ENCODE measurements around the gene TPCN1.

DNA sequence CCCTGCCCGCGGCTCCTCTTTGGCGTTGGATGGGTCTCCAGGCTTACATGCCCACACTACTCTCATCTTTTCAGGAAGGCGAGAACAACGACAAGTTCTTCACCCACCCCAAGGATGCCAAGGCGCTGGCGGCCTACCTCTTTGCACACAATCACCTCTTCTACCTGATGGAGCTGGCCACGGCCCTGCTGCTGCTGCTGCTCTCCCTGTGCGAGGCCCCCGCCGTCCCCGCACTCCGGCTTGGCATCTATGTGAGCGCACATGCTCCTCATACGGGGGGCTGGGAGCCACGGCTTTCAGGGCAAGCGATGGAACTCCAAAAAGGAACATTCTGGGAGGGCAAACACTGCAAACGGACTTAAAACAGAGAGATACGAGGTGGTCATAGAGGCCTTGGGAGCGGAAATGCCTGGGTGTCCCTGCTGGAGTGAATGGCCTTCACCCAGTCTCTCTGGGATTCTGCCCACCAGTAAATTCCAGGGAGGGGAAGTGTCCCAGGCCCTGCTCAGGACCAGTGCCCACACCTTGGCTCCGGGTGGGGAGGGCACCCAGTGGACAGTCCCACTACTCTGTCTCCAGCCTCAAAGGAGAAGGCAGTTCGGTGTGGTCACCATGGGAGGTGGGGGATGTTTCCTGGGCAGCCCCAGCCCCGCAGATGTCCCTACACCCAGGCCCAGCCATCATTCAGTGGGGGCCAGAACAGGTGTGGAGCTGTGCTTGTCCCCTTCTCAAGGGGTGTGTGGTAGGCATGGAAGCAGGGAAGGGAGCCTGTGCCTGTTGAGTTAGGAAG lies 45.0 kb downstream of the TPCN1 start:
- TF ChIP-seq SRF (IDR thresholded peaks at IDR 0.05; ENCODE audit: low read depth) (no peak), SIN3A (IDR thresholded peaks at IDR 0.05; ENCODE audit: low read depth) (no peak), POLR2A (IDR thresholded peaks at IDR 0.05; ENCODE audit: borderline replicate concordance, extremely low read depth, insufficient read depth, insufficient read length) (no peak), EZH2 (IDR thresholded peaks at IDR 0.05) (no peak), ZFX (IDR thresholded peaks at IDR 0.05) (no peak), ZNF274 (IDR thresholded peaks at IDR 0.05; ENCODE audit: low read depth, low read length) (no peak), POLR2AphosphoS5 (IDR thresholded peaks at IDR 0.05; ENCODE audit: low read depth, low read length) (no peak), SP1 (IDR thresholded peaks at IDR 0.05; ENCODE audit: low read depth) (no peak), CBX3 (IDR thresholded peaks at IDR 0.05; ENCODE audit: low read depth) (no peak)
- TF ChIP-seq, protein P1, sequence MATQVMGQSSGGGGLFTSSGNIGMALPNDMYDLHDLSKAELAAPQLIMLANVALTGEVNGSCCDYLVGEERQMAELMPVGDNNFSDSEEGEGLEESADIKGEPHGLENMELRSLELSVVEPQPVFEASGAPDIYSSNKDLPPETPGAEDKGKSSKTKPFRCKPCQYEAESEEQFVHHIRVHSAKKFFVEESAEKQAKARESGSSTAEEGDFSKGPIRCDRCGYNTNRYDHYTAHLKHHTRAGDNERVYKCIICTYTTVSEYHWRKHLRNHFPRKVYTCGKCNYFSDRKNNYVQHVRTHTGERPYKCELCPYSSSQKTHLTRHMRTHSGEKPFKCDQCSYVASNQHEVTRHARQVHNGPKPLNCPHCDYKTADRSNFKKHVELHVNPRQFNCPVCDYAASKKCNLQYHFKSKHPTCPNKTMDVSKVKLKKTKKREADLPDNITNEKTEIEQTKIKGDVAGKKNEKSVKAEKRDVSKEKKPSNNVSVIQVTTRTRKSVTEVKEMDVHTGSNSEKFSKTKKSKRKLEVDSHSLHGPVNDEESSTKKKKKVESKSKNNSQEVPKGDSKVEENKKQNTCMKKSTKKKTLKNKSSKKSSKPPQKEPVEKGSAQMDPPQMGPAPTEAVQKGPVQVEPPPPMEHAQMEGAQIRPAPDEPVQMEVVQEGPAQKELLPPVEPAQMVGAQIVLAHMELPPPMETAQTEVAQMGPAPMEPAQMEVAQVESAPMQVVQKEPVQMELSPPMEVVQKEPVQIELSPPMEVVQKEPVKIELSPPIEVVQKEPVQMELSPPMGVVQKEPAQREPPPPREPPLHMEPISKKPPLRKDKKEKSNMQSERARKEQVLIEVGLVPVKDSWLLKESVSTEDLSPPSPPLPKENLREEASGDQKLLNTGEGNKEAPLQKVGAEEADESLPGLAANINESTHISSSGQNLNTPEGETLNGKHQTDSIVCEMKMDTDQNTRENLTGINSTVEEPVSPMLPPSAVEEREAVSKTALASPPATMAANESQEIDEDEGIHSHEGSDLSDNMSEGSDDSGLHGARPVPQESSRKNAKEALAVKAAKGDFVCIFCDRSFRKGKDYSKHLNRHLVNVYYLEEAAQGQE (IDR thresholded peaks at IDR 0.05; ENCODE audit: low read depth), result no peak
- TF ChIP-seq, protein P2, sequence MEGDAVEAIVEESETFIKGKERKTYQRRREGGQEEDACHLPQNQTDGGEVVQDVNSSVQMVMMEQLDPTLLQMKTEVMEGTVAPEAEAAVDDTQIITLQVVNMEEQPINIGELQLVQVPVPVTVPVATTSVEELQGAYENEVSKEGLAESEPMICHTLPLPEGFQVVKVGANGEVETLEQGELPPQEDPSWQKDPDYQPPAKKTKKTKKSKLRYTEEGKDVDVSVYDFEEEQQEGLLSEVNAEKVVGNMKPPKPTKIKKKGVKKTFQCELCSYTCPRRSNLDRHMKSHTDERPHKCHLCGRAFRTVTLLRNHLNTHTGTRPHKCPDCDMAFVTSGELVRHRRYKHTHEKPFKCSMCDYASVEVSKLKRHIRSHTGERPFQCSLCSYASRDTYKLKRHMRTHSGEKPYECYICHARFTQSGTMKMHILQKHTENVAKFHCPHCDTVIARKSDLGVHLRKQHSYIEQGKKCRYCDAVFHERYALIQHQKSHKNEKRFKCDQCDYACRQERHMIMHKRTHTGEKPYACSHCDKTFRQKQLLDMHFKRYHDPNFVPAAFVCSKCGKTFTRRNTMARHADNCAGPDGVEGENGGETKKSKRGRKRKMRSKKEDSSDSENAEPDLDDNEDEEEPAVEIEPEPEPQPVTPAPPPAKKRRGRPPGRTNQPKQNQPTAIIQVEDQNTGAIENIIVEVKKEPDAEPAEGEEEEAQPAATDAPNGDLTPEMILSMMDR (IDR thresholded peaks at IDR 0.05 in 2 of 3, conservative IDR thresholded peaks at IDR 0.05 in 1 of 3; ENCODE audit: borderline replicate concordance in 1 of 3, insufficient read depth in 1 of 3, low read depth in 2 of 3, low read length in 2 of 3), result no peak
- TF ChIP-seq, protein P3, sequence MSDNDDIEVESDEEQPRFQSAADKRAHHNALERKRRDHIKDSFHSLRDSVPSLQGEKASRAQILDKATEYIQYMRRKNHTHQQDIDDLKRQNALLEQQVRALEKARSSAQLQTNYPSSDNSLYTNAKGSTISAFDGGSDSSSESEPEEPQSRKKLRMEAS (IDR thresholded peaks at IDR 0.05), result no peak
- TF ChIP-seq, protein P4, sequence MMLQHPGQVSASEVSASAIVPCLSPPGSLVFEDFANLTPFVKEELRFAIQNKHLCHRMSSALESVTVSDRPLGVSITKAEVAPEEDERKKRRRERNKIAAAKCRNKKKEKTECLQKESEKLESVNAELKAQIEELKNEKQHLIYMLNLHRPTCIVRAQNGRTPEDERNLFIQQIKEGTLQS (IDR thresholded peaks at IDR 0.05), result no peak
- TF ChIP-seq, protein P5, sequence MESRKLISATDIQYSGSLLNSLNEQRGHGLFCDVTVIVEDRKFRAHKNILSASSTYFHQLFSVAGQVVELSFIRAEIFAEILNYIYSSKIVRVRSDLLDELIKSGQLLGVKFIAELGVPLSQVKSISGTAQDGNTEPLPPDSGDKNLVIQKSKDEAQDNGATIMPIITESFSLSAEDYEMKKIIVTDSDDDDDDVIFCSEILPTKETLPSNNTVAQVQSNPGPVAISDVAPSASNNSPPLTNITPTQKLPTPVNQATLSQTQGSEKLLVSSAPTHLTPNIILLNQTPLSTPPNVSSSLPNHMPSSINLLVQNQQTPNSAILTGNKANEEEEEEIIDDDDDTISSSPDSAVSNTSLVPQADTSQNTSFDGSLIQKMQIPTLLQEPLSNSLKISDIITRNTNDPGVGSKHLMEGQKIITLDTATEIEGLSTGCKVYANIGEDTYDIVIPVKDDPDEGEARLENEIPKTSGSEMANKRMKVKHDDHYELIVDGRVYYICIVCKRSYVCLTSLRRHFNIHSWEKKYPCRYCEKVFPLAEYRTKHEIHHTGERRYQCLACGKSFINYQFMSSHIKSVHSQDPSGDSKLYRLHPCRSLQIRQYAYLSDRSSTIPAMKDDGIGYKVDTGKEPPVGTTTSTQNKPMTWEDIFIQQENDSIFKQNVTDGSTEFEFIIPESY (IDR thresholded peaks at IDR 0.05; ENCODE audit: extremely low read depth, insufficient replicate concordance, low read length), result no peak

All from HCT116 (cell line).